ENCODE measurements around the gene SLC12A1.

SLC12A1 gene

GRCh38 chr15:48202068-48202467 lies 4.0 kb upstream of the SLC12A1 start:
- no peak for DNase-seq (ENCODE audit: extremely low read depth, low read depth)
- TF ChIP-seq CTCF (IDR thresholded peaks at IDR 0.05; ENCODE audit: low read depth, low read length) = no peak

- DNase-seq (ENCODE audit: extremely low read depth, low read depth) = no peak
- TF ChIP-seq CTCF (IDR thresholded peaks at IDR 0.05; ENCODE audit: low read depth, low read length) = no peak
Measured at GRCh38 chr15:48221261-48221660, 15.2 kb downstream of the SLC12A1 start.

GRCh38 chr15:48221885-48222284 lies 15.8 kb downstream of the SLC12A1 start:
- TF ChIP-seq CTCF (IDR thresholded peaks at IDR 0.05; ENCODE audit: low read depth, low read length) = no peak
- DNase-seq (ENCODE audit: extremely low read depth, low read depth) = no peak

- TF ChIP-seq CTCF (IDR thresholded peaks at IDR 0.05; ENCODE audit: low read depth, low read length) = no peak
- no peak for DNase-seq (ENCODE audit: extremely low read depth, low read depth)
Measured at GRCh38 chr15:48222627-48223026, 16.5 kb downstream of the SLC12A1 start.

- no peak for TF ChIP-seq CTCF (IDR thresholded peaks at IDR 0.05; ENCODE audit: low read depth, low read length)
- DNase-seq (ENCODE audit: extremely low read depth, low read depth) = no peak
Measured at GRCh38 chr15:48225771-48226170, 19.7 kb downstream of the SLC12A1 start.

GRCh38 chr15:48230498-48230897 lies 24.4 kb downstream of the SLC12A1 start:
- TF ChIP-seq CTCF (IDR thresholded peaks at IDR 0.05; ENCODE audit: low read depth, low read length) = no peak
- no peak for DNase-seq (ENCODE audit: extremely low read depth, low read depth)

GRCh38 chr15:48233246-48233645 lies 27.1 kb downstream of the SLC12A1 start:
- TF ChIP-seq CTCF (IDR thresholded peaks at IDR 0.05; ENCODE audit: low read depth, low read length) = no peak

More at GRCh38 chr15:48233246-48233645, 27.1 kb downstream of the SLC12A1 start:
- no peak for DNase-seq (ENCODE audit: extremely low read depth, low read depth)
